ENCODE measurements around the gene LARGE1.

Gene LARGE1

DNA sequence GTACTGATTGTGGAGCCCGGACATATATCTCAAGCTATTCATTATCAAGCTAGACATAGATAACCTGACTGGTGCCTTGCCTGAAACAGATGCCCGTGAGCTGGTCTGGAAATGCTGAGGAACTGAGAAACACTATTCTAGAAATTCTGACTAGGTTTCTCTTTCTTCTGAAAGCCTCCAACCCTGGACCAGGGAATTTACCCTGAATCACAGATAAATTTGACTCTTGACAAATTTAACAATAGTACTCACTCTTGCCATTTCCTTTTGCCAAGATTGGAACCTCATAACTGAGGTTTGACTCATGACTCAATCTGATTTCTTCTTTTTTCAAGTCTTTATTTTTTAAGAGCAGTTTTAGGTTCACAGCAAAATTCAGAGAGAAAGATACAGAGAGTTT, 672.5 kb downstream of the LARGE1 start:
- Mint-ChIP-seq H3K9me3 (peaks cover 16% of the 10 kb centered on the region), H3K27ac (no peak overlapping the region)

DNA sequence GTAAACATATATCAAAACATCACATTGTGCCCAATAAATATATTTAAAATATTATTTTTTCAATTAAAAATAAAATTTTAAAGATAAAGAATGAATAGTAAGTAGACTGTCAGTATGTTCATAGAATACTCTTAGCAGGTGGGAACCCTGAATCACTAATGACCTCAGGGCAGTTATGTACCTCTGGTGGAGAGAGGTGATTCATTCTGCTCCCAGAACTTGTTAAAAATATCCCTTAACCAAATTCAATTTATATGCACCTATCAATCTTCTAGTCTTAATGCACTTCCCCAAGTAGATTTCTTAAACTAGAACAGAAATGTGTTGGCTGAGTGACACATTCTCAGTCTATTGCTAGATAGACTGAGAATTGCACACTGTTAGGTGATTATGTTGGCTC, 678.2 kb downstream of the LARGE1 start:
- DNase-seq (ENCODE audit: low spot score) = no peak
- H3K27ac Mint-ChIP-seq = no peak overlapping the region
- no peaks in the 10 kb centered on the region for H3K36me3 Mint-ChIP-seq (ENCODE audit: low read depth)
- no peak overlapping the region for H3K4me3 Mint-ChIP-seq
- H3K9me3 Mint-ChIP-seq = peaks cover 10% of the 10 kb centered on the region
- H3K4me1 Mint-ChIP-seq (ENCODE audit: low read depth) = no peaks in the 10 kb centered on the region
- no peaks in the 10 kb centered on the region for H3K27me3 Mint-ChIP-seq (ENCODE audit: low read depth)

More for the DNA sequence above, 672.5 kb downstream of the LARGE1 start:
- no peak for DNase-seq (ENCODE audit: low spot score)
- no peaks in the 10 kb centered on the region for H3K4me1 Mint-ChIP-seq (ENCODE audit: low read depth)
- no peaks in the 10 kb centered on the region for H3K27me3 Mint-ChIP-seq (ENCODE audit: low read depth)
- H3K4me3 Mint-ChIP-seq = no peak overlapping the region
- no peaks in the 10 kb centered on the region for H3K36me3 Mint-ChIP-seq (ENCODE audit: low read depth)

DNA sequence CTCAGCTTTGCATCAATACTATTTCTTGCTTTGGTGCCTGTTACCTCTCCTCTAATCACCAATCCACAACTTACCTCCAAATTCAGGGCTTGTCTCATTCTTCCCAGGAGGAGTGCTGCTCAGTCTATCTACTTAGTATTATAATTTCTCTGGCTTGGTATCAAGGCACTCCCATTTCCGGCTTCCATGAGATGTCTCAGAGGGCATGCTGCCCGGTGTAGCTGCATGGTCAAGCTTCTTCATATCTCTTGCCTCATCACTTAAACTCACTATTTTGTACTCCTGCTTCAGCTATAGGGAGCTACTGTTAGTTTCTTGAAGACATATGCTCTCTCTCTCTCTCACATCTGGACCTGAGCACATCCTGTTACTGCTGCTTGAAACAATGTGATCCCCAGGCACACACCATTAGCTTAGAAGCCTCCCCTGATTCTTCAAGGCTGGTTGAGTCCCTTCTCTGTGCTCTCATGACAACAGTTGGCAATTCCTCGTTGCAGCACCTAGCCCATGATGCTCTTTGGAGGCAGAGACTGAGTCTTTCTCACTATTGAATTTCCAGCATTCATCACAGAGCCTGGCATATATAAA, 679.3 kb downstream of the LARGE1 start:
- Mint-ChIP-seq H3K9me3 (peaks cover 10% of the 10 kb centered on the region), H3K36me3 (ENCODE audit: low read depth) (no peaks in the 10 kb centered on the region), H3K27me3 (ENCODE audit: low read depth) (no peaks in the 10 kb centered on the region), H3K4me3 (no peak overlapping the region), H3K4me1 (ENCODE audit: low read depth) (no peaks in the 10 kb centered on the region), H3K27ac (no peak overlapping the region)
- DNase-seq (ENCODE audit: low spot score) = no peak

DNA sequence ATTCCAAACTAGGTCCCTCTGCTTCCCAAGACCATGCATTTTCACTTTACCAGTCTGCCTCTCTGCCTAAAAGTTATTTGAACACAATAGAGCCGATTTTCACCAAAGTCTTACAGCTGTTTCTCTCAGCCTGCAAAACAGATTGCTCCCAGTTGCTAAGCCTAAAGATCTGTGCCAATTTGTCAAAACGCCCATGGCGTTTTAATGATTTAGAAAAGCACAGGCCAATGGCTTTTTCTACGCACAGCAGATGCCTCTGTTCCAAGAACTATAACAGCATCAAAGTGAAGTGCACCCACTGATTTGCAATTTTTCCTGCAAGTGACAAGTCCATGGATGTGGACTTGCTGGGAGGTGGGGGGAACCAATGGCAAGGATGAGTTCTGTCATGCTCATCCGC, 688.2 kb downstream of the LARGE1 start:
- H3K4me3 Mint-ChIP-seq = no peak overlapping the region
- peaks cover 3% of the 10 kb centered on the region for H3K36me3 Mint-ChIP-seq (ENCODE audit: low read depth)
- DNase-seq (ENCODE audit: low spot score) = no peak
- H3K27ac Mint-ChIP-seq = no peak overlapping the region
- peaks cover 46% of the 10 kb centered on the region for H3K9me3 Mint-ChIP-seq
- no peaks in the 10 kb centered on the region for H3K27me3 Mint-ChIP-seq (ENCODE audit: low read depth)
- H3K4me1 Mint-ChIP-seq (ENCODE audit: low read depth) = no peaks in the 10 kb centered on the region

DNA sequence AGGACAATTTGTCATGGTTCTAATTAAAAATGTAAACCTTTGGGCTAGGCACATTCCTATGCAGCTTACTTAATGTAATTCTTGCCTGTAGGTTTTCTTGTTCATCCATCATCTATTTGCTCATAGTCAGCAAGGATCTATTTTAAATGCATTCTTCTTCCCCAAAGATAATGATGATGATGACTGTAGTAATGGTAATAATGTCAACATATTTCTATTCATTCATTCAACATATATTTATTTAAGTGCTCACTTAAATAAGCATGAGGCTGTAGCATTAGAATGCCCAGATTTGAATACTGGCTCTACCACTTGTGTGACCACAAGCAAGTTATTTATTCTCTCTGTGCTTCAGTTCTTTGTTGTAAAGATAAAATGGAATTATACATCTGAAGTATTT, 692.5 kb downstream of the LARGE1 start:
- no peak overlapping the region for H3K4me3 Mint-ChIP-seq
- H3K27ac Mint-ChIP-seq = no peak overlapping the region
- H3K27me3 Mint-ChIP-seq (ENCODE audit: low read depth) = no peaks in the 10 kb centered on the region
- H3K36me3 Mint-ChIP-seq (ENCODE audit: low read depth) = peaks cover 3% of the 10 kb centered on the region
- H3K4me1 Mint-ChIP-seq (ENCODE audit: low read depth) = no peaks in the 10 kb centered on the region
- no peak for DNase-seq (ENCODE audit: low spot score)
- peaks cover 46% of the 10 kb centered on the region for H3K9me3 Mint-ChIP-seq

DNA sequence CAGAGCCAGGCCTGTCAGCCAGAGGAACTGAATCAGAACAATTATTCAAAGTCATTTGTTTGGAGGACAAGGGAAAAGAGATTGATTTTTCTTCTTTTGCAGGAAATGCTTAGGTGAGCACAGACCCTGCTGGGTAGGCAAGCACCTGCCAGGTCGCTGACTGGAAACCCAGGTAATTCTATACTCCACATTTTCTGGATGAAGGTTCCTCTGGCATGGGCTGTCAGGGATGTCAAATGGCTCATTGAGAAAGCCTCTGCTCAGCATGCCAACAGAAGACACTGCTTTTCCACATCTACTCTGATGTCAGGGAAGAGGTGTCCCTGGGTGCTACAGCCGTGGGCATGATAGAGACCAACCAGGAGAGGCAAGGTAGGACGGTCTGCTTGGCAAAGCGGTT, 695.4 kb downstream of the LARGE1 start:
- H3K36me3 Mint-ChIP-seq (ENCODE audit: low read depth) = peaks cover 3% of the 10 kb centered on the region
- no peaks in the 10 kb centered on the region for H3K27me3 Mint-ChIP-seq (ENCODE audit: low read depth)
- no peaks in the 10 kb centered on the region for H3K4me1 Mint-ChIP-seq (ENCODE audit: low read depth)
- H3K4me3 Mint-ChIP-seq = no peak overlapping the region
- H3K27ac Mint-ChIP-seq = no peak overlapping the region
- H3K9me3 Mint-ChIP-seq = peaks cover 27% of the 10 kb centered on the region
- DNase-seq (ENCODE audit: low spot score) = no peak
